Suprapubic skin (tissue), 4 donors: ENCODE measurements around the gene CREBRF. TPM values are rescaled to one million over a fixed set of nuclear protein-coding genes. Genes with fewer than 3 reads are reported as not detected.

Source experiments
- DNase-seq, 2 donors: peaks; one replicate each; pipeline ENCODE4 v3.0.0-alpha.2; 2019; ENCODE audit warnings: low spot score in 2 of 2
- H3K27ac ChIP-seq: fragments of 200-600 bp; sonication (generic); one replicate; pipeline ENCODE4 v1.5.1; 2019
- H3K27me3 ChIP-seq: fragments of 200-600 bp; sonication (generic); one replicate; pipeline ENCODE4 v1.5.1; 2019
- H3K36me3 ChIP-seq: fragments of 200-600 bp; sonication (generic); one replicate; pipeline ENCODE4 v1.5.1; 2019
- H3K4me1 ChIP-seq: fragments of 200-600 bp; sonication (generic); one replicate; pipeline ENCODE4 v1.5.1; 2019
- H3K4me3 ChIP-seq: fragments of 200-600 bp; sonication (generic); one replicate; pipeline ENCODE4 v1.5.1; 2019; ENCODE audit warnings: mild to moderate bottlenecking
- H3K9me3 ChIP-seq: fragments of 200-600 bp; sonication (generic); one replicate; pipeline ENCODE4 v1.5.1; 2019
- EP300 ChIP-seq: sonication (generic); formaldehyde crosslinking; IDR thresholded peaks from one replicate; pipeline ENCODE4 v1.6.1; 2017; ENCODE audit warnings: antibody characterized with exemption
- POLR2A ChIP-seq, 2 donors: fragments of 450-650 bp; IDR thresholded peaks; one replicate each; pipeline ENCODE4 v1.6.1; 2017; ENCODE audit warnings: antibody characterized with exemption in 2 of 2, mild to moderate bottlenecking in 2 of 2, moderate library complexity in 2 of 2
- POLR2AphosphoS5 ChIP-seq, 3 donors: sonication (generic); formaldehyde crosslinking; IDR thresholded peaks; one replicate each; pipeline ENCODE4 v1.6.1; 2017; ENCODE audit warnings: antibody characterized with exemption in 3 of 3
- WGBS: methylation state at CpG from one replicate; pipeline ENCODE4 v1.1.5; 2018; 5-methylcytosine and 5-hydroxymethylcytosine counted together
- total RNA-seq, 4 donors: library from RNA; depleted of rRNA; stranded (reverse); fragments of >200 nt; gene quantifications; one replicate each; pipeline ENCODE4 v1.1.0, GENCODE V29; 2016
- TF ChIP-seq, protein P1 (sequence below), 2 donors: fragments of 200-600 bp in 1 of 2; fragments of 450-650 bp in 1 of 2; sonication (generic) in 1 of 2; IDR thresholded peaks; one replicate each; pipeline ENCODE4 v1.5.1; 2016 to 2019; ENCODE audit warnings: antibody characterized with exemption in 2 of 2, mild to moderate bottlenecking in 1 of 2, moderate library complexity in 1 of 2

The CREBRF gene
- total RNA-seq, 4 donors from 2014 or later, result 21.8 to 65.5 (median 28.5) TPM

DNA sequence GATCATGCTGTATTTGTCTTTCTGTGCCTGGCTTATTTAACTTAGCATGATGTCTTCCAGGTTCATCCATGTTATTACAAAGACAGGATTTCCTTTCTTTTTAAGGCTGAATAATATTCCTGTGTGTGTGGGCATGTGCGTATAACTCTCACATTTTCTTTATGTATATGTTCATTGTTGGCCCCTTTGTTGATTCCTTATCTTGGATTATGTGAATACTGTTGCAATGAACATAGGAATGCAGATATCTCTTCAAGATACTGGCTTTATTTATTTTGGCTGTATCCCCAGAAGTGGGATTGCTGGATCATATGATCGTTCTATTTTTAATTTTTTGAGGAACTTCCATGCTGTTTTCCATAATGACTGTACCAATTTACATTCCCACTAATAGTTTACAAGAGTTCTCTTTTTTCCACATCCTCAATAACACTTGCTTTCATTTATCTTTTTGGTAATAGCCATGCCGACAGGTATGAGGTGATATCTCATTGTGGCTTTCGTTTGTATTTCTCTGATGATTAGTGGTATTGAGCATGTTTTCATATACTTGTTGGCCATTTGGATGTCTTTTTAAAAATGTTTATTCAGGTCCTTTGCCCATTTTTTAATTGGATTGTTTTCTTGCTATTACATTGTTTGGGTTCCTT, 38.0 kb downstream of the CREBRF start:
- Histone ChIP-seq H3K4me1 (peaks cover 27% of the 10 kb centered on the region), H3K9me3 (no peaks in the 10 kb centered on the region), H3K27ac (no peak overlapping the region), H3K4me3 (no peak overlapping the region), H3K36me3 (peaks cover 15% of the 10 kb centered on the region), H3K27me3 (no peaks in the 10 kb centered on the region)
- DNase-seq, result no peak
- 31% methylated on average over 4 of the region's 4 CpGs for WGBS
- TF ChIP-seq POLR2AphosphoS5 (IDR thresholded peaks at IDR 0.05), result no peak
- no peak for TF ChIP-seq POLR2A (IDR thresholded peaks at IDR 0.05)
- TF ChIP-seq, protein P1, sequence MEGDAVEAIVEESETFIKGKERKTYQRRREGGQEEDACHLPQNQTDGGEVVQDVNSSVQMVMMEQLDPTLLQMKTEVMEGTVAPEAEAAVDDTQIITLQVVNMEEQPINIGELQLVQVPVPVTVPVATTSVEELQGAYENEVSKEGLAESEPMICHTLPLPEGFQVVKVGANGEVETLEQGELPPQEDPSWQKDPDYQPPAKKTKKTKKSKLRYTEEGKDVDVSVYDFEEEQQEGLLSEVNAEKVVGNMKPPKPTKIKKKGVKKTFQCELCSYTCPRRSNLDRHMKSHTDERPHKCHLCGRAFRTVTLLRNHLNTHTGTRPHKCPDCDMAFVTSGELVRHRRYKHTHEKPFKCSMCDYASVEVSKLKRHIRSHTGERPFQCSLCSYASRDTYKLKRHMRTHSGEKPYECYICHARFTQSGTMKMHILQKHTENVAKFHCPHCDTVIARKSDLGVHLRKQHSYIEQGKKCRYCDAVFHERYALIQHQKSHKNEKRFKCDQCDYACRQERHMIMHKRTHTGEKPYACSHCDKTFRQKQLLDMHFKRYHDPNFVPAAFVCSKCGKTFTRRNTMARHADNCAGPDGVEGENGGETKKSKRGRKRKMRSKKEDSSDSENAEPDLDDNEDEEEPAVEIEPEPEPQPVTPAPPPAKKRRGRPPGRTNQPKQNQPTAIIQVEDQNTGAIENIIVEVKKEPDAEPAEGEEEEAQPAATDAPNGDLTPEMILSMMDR (IDR thresholded peaks at IDR 0.05), result no peak
- TF ChIP-seq EP300, result no peak

DNA sequence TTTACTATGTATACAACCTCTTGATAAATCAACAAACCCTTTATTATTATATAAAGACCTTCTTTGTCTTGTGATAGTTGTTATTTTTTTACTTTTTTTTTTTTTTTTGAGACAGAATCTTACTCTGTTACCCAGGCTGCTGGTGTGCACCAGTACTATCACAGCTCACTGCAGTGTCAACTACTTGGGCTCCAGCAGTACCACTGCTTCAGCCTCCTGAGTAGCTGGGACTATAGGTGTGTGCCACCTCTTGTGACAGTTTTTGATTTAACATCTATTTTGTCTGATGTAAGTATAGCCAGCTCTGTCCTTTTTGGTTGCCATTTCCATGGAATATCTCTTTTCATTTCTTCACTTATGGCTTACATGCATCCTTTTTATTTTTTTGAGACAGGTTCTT, 42.6 kb downstream of the CREBRF start:
- H3K27me3 ChIP-seq, result no peaks in the 10 kb centered on the region
- no peak for DNase-seq
- TF ChIP-seq, protein P1 (IDR thresholded peaks at IDR 0.05), result no peak
- TF ChIP-seq POLR2A (IDR thresholded peaks at IDR 0.05) (no peak), EP300 (no peak), POLR2AphosphoS5 (IDR thresholded peaks at IDR 0.05) (no peak)
- no peaks in the 10 kb centered on the region for H3K9me3 ChIP-seq
- peaks cover 10% of the 10 kb centered on the region for H3K36me3 ChIP-seq
- peaks cover 25% of the 10 kb centered on the region for H3K4me1 ChIP-seq
- H3K4me3 ChIP-seq, result no peak overlapping the region
- no peak overlapping the region for H3K27ac ChIP-seq

DNA sequence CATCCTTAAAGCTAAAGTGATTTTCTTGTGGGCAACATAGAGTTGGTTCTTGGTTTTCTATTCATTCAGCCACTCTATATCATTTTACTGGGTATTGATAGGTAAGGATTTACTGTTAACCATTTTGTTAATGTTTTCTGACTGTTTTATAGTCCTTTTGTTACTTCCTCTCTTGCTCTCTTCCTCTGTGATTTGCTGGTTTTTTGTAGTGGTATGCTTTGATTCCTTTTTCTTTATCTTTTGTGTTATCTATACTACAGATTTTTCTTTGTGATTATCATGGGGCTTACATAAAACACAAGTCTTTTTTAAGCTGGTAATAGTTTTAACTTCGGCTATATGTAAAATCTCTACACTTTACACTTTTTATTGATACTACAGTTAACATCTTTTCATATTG, 43.3 kb downstream of the CREBRF start:
- WGBS, result 90% methylated on average over 1 of the region's 1 CpG
- no peak overlapping the region for H3K27ac ChIP-seq
- no peak overlapping the region for H3K4me3 ChIP-seq
- H3K36me3 ChIP-seq, result peaks cover 10% of the 10 kb centered on the region
- H3K27me3 ChIP-seq, result no peaks in the 10 kb centered on the region
- H3K9me3 ChIP-seq, result no peaks in the 10 kb centered on the region
- TF ChIP-seq POLR2AphosphoS5 (IDR thresholded peaks at IDR 0.05), result no peak
- no peak for TF ChIP-seq POLR2A (IDR thresholded peaks at IDR 0.05)
- TF ChIP-seq, protein P1 (IDR thresholded peaks at IDR 0.05), result no peak
- TF ChIP-seq EP300, result no peak
- peaks cover 18% of the 10 kb centered on the region for H3K4me1 ChIP-seq
- no peak for DNase-seq

DNA sequence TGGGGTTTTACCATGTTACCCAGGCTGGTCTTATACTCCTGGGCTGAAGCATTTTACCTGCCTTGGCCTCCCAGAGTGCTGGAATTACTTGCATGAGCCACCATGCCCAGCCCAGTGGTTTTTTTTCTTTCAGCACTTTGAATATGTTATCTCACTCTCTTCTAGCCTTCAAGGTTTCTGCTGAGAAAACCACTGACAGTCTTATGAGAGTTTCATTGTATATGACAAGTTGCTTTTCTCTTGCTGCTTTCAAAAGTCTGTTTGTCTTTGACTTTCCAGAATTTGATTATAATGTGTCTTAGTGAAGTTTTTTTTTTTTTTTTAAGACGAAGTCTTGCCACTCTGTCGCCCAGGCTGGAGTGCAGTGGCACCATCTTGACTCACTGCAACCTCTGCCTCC, 45.1 kb downstream of the CREBRF start:
- WGBS, result 94% methylated on average over 2 of the region's 2 CpGs
- TF ChIP-seq EP300, result no peak
- Histone ChIP-seq H3K27me3 (no peaks in the 10 kb centered on the region), H3K36me3 (peaks cover 10% of the 10 kb centered on the region), H3K4me1 (peaks cover 14% of the 10 kb centered on the region), H3K9me3 (no peaks in the 10 kb centered on the region), H3K27ac (no peak overlapping the region), H3K4me3 (no peak overlapping the region)
- DNase-seq, result no peak

DNA sequence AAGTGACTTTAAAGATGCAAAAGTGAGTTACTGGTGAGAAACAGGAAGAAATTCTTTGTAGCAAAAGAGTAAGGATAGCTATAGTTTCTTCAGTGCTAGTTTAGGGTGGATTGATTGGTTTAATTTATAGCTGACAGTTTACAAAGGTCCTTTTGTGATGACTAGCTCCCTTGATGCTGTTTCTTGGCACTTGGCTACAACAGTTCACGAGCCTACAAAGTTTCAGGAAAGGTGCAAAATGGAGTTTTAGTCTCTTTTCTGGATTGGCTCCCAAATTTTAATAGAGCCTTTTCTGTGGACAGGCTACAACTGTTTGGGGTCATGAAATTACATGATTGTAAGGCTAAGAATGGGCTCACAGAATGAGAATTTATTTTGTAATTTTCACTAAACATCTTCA, 47.3 kb downstream of the CREBRF start:
- Histone ChIP-seq H3K4me1 (peaks cover 7% of the 10 kb centered on the region), H3K9me3 (no peaks in the 10 kb centered on the region), H3K36me3 (peaks cover 11% of the 10 kb centered on the region), H3K27me3 (no peaks in the 10 kb centered on the region), H3K4me3 (no peak overlapping the region), H3K27ac (no peak overlapping the region)
- no peak for TF ChIP-seq POLR2A (IDR thresholded peaks at IDR 0.05)
- TF ChIP-seq EP300, result no peak
- TF ChIP-seq, protein P1 (IDR thresholded peaks at IDR 0.05), result no peak
- no peak for TF ChIP-seq POLR2AphosphoS5 (IDR thresholded peaks at IDR 0.05)
- WGBS, result 60% methylated on average over 1 of the region's 1 CpG
- DNase-seq, result no peak

DNA sequence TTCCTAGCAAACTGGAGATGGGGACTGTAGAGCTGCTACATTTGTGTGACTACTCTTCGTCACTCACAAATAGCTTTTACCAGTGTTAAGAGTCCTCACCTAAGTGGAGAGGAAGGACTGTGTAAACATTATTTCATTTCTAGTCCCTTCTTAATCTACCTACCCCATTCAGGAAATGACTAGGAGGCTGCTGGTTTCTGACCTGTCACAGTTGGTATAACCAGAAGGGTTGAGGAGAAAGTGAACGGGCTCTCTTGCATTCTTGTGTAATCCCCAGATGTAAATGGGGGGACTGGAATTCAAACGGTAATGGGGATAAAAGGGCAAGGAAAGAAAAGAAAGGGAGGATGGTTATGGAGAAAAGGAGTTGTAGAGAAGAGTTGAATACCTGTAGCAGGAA, 52.8 kb downstream of the CREBRF start:
- Histone ChIP-seq H3K4me1 (no peaks in the 10 kb centered on the region), H3K36me3 (peaks cover 53% of the 10 kb centered on the region), H3K27ac (no peak overlapping the region), H3K4me3 (no peak overlapping the region), H3K27me3 (no peaks in the 10 kb centered on the region), H3K9me3 (no peaks in the 10 kb centered on the region)
- TF ChIP-seq POLR2A (IDR thresholded peaks at IDR 0.05), result no peak
- TF ChIP-seq EP300, result no peak
- TF ChIP-seq POLR2AphosphoS5 (IDR thresholded peaks at IDR 0.05), result no peak
- TF ChIP-seq, protein P1 (IDR thresholded peaks at IDR 0.05), result no peak
- WGBS, result 65% methylated on average over 3 of the region's 3 CpGs
- no peak for DNase-seq
